GM20000 (cell line): ENCODE results near the gene SNX27.

ENCODE experiments used
- DNase-seq: peaks from one replicate; pipeline ENCODE4 v3.0.0; 2012; ENCODE audit warnings: low spot score
- CTCF ChIP-seq: IDR thresholded peaks from 2 replicates; pipeline ENCODE4 v1.5.1; 2012; ENCODE audit warnings: mild to moderate bottlenecking, control low read depth; ENCODE audit errors: extremely low read depth, missing control alignments

Gene SNX27

GRCh38 chr1:151737026-151737425 is 125.2 kb downstream of the SNX27 start:
- no peak for TF ChIP-seq CTCF
- no peak for DNase-seq

- TF ChIP-seq CTCF: no peak
- no peak for DNase-seq
Observed at GRCh38 chr1:151737479-151737878, 125.6 kb downstream of the SNX27 start.

- DNase-seq: no peak
- no peak for TF ChIP-seq CTCF
Observed at GRCh38 chr1:151739590-151740355, 127.9 kb downstream of the SNX27 start.

DNA sequence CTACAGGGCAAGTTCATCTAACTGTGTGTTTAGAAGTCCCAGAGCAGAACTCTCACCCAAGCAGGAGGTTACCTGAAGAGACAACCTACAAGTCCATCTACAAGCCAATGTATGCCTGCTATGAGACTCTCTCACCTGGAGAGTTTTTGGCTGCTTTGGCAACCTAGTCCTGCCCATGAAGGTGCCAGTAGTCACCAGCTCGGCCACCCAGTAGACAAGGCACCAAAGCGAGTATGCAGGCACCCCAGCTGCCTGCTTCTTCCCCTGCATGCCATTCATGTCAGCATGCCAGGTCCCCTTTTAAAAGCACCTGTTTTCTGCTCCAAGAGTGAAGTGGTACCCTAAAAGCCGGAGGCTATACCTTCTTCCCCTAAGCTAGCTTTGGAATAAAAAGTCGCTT is 129.7 kb downstream of the SNX27 start:
- DNase-seq: no peak
- TF ChIP-seq CTCF: no peak
